Ascending aorta (tissue), 2 donors: ENCODE data around the gene PRKAR1B. TPM values are rescaled to one million over a fixed set of nuclear protein-coding genes. Genes with fewer than 3 reads are reported as not detected.

Experiments
- DNase-seq, 2 donors: peaks; one replicate each; pipeline ENCODE4 v3.0.0-alpha.2; 2019; ENCODE audit warnings: low spot score in 2 of 2
- H3K27ac ChIP-seq, 2 donors: fragments of 200-600 bp; sonication (generic); one replicate each; pipeline ENCODE4 v1.5.1; 2016 to 2017; ENCODE audit warnings: mild to moderate bottlenecking in 1 of 2
- H3K27me3 ChIP-seq: fragments of 200-600 bp; sonication (generic); one replicate; pipeline ENCODE4 v1.5.1; 2017
- H3K36me3 ChIP-seq, 2 donors: fragments of 200-600 bp; sonication (generic); one replicate each; pipeline ENCODE4 v1.5.1; 2016
- H3K4me1 ChIP-seq, 2 donors: fragments of 200-600 bp; sonication (generic); one replicate each; pipeline ENCODE4 v1.5.1; 2016 to 2017; ENCODE audit warnings: mild to moderate bottlenecking in 1 of 2
- H3K4me3 ChIP-seq, 2 donors: fragments of 200-600 bp; sonication (generic); one replicate each; pipeline ENCODE4 v1.5.1; 2016 to 2017; ENCODE audit warnings: mild to moderate bottlenecking in 1 of 2
- H3K9me3 ChIP-seq, 2 donors: fragments of 200-600 bp; sonication (generic); one replicate each; pipeline ENCODE4 v1.5.1; 2016
- CTCF ChIP-seq, 3 experiments: fragments of 200-600 bp in 2 of 3; fragments of 450-650 bp in 1 of 3; sonication (generic) in 2 of 3; IDR thresholded peaks; one replicate each; pipeline ENCODE4 v1.5.1; 2016 to 2019; ENCODE audit warnings: antibody characterized with exemption in 3 of 3, mild to moderate bottlenecking in 1 of 3, moderate library complexity in 1 of 3
- intact Hi-C: fragments of 100-400 bp; cut with DNase I; formaldehyde crosslinking; loops from one replicate; pipeline ENCODE4 v1.15.1; 2023
- total RNA-seq: library from RNA; depleted of rRNA; stranded (reverse); fragments of >200 nt; gene quantifications from one replicate; pipeline ENCODE4 v1.1.0, GENCODE V29; 2016

Gene PRKAR1B
- total RNA-seq, 1 donor from 2014 or later = 13.0 TPM

DNA sequence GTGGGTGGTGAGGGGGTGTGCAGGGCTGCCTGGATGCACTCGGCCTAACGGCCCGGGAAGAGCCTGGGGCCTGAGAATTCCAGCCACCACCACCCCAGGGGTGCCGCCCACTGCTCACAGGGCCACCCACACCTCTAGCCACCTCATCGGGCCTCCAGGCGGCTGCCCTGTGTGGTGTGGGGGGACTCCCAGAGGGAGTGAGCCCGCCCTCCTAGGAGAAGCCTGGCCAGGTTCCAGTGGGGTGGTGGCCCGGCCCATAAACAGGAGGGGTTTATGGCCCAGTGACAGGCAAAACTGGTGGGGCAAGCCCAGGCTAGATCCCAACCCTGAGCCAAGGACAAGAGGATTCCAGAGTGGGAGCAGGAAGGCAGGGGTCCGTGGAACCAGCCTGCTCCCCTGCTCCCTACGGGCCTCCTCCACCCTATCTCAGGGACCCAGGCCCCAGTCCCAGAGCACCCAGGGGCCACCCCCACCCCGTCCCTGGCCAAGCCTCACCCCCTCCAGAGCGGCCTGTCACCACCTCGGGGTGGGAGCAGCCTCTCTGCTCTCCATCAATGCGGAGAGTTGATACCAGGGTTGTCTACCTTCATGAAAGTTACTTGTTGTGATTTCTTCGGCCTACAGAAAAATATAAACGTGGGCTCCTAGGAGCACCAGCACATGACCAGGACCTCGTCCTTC is 187.2 kb downstream of the PRKAR1B start:
- Histone ChIP-seq H3K9me3 (no peaks in the 10 kb centered on the region), H3K27ac (peak overlapping the region; percentile 69 to 77), H3K27me3 (no peaks in the 10 kb centered on the region), H3K4me1 (peaks cover 21 to 35% of the 10 kb centered on the region in 2 donors), H3K4me3 (no peak overlapping the region), H3K36me3 (no peaks in the 10 kb centered on the region)
- intact Hi-C loops = no loop called here
- DNase-seq = no peak
- no peak for TF ChIP-seq CTCF (IDR thresholded peaks at IDR 0.05)

DNA sequence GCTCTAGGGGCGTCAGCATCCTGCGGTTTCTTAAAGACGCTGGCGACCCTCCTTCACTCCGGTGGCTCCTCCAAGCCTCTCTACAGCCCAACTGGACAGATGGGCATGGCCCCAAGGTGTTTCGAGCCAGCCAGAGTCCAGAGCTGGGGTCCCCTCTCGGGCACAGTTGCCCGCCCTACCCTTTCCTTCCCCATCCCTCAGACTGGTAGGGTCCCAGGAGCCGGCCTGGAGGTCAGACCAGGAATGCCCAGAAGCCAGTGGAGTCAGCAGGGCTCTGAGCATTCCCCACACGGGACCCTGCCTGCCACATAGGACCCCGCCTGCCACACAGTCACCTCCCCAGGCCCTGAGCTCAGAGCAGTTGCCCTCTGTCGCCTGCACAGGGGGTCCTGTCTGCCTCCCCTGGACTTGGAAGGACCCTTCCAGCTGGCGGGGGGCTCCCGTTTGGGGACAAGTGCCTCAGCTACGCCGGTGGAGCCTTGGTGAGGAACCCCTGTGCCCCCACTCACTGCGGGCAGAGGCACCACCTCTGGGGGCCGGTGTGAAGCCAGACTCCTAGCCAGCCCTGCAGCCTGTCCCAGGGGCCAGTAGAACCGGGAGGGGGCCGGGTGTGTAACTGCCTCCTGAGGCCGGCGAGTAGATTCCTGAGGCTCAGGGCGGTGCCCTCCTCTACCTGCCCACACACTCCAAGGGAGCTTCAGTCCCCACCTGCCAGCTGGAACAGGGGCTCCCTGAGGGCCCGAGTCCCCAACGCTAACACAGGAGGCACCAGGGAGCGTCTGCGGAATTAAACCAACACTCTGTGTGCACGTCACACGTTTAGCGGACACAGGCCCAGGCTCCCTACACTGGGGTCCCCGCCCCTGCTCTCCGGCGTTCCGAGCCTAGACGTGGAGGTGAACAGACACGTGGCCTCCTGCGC is 188.1 kb downstream of the PRKAR1B start:
- H3K9me3 ChIP-seq = no peaks in the 10 kb centered on the region

GRCh38 chr7:537911-538634 is 189.0 kb downstream of the PRKAR1B start:
- no peaks in the 10 kb centered on the region for H3K36me3 ChIP-seq
- peaks cover 19 to 29% of the 10 kb centered on the region in 2 donors for H3K4me1 ChIP-seq
- TF ChIP-seq CTCF (IDR thresholded peaks at IDR 0.05) = no peak
- intact Hi-C loops = no loop called here
- H3K4me3 ChIP-seq = peak overlapping the region in 1 of 2 donors; percentile 10
- no peaks in the 10 kb centered on the region for H3K9me3 ChIP-seq
- peak in 1 of 2 donors; percentile 89 for DNase-seq
- no peaks in the 10 kb centered on the region for H3K27me3 ChIP-seq
- H3K27ac ChIP-seq = peak overlapping the region; percentile 69 to 77

More for the DNA sequence above, 188.1 kb downstream of the PRKAR1B start:
- Histone ChIP-seq H3K4me3 (no peak overlapping the region), H3K36me3 (no peaks in the 10 kb centered on the region), H3K4me1 (peaks cover 21 to 35% of the 10 kb centered on the region in 2 donors), H3K27me3 (no peaks in the 10 kb centered on the region), H3K27ac (peak overlapping the region; percentile 69 to 77)
- no peak for DNase-seq
- intact Hi-C loops = no loop called here
- TF ChIP-seq CTCF (IDR thresholded peaks at IDR 0.05) = no peak

DNA sequence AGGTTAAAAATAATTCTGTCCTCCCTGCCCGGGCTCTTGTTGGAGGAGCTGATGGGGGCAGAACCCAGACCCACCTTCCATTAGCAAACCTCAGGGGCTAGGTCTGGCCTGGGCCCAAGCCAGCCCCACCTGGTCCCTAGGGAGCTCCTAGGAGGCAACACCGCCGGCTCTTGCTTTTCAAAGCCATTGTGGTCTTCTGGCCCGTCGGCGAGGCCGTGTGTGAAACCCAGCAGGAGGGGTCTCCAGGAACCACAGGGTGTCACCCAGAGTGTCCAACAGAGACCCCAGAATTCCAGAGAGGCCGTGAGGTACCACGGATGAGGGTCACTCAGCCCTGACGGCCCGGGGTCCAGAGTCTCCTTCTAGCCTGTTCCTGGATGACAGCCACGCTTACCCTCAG is 190.8 kb downstream of the PRKAR1B start:
- no peak overlapping the region for H3K4me3 ChIP-seq
- H3K9me3 ChIP-seq = no peaks in the 10 kb centered on the region
- TF ChIP-seq CTCF (IDR thresholded peaks at IDR 0.05) = no peak
- DNase-seq = no peak
- peaks cover 11 to 22% of the 10 kb centered on the region in 2 donors for H3K4me1 ChIP-seq
- H3K27me3 ChIP-seq = no peaks in the 10 kb centered on the region
- H3K27ac ChIP-seq = no peak overlapping the region
- no peaks in the 10 kb centered on the region for H3K36me3 ChIP-seq
- intact Hi-C loops = no loop called here

DNA sequence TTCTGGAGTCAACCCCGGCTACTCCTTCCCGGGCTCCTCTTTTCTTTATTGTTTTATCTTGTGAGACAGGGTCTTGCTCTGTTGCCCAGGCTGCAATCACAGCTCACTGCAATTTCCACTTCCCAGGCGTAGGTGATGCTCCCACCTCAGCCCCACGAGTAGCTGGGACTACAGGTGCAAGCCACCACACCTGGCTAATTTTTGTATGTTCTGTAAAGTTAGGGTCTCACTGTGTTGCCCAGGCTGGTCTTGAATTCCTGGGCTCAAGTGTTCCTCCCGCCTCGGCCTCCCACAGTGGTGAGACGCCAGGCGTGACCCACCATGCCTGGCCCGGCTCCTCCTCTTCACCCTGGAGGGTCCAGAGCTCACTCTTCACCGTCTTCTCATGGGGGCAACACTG is 192.1 kb downstream of the PRKAR1B start:
- H3K4me1 ChIP-seq = peaks cover 11 to 22% of the 10 kb centered on the region in 2 donors
- no peak for TF ChIP-seq CTCF (IDR thresholded peaks at IDR 0.05)
- H3K36me3 ChIP-seq = no peaks in the 10 kb centered on the region
- H3K4me3 ChIP-seq = no peak overlapping the region
- no peak for DNase-seq
- no peak overlapping the region for H3K27ac ChIP-seq
- no peaks in the 10 kb centered on the region for H3K9me3 ChIP-seq
- intact Hi-C loops = no loop called here
- no peaks in the 10 kb centered on the region for H3K27me3 ChIP-seq
